Loucy (cell line): ENCODE data around the gene SLC29A4.

Experiments used
- CTCF ChIP-seq: fragments of 200-600 bp; sonication (generic); conservative IDR thresholded peaks from 2 replicates; pipeline ENCODE4 v1.5.1; 2014; ENCODE audit warnings: mild to moderate bottlenecking, antibody characterized with exemption, low read length
- EZH2phosphoT487 ChIP-seq: fragments of 200-600 bp; IDR thresholded peaks from 2 replicates; pipeline ENCODE4 v1.6.1; 2018; ENCODE audit warnings: antibody characterized with exemption, mild to moderate bottlenecking, moderate library complexity, borderline replicate concordance

- TF ChIP-seq CTCF (no peak), EZH2phosphoT487 (no peak)
Observed at GRCh38 chr7:5238500-5238899, 44.2 kb upstream of the SLC29A4 start.
